Middle frontal gyrus (tissue), 1 donor: ENCODE measurements around the gene SDK1.

ENCODE experiments used
- DNase-seq: peaks from one replicate; pipeline ENCODE4 v3.0.0-alpha.2; 2015; ENCODE audit warnings: low spot score; ENCODE audit errors: extremely low spot score

Gene SDK1

DNA sequence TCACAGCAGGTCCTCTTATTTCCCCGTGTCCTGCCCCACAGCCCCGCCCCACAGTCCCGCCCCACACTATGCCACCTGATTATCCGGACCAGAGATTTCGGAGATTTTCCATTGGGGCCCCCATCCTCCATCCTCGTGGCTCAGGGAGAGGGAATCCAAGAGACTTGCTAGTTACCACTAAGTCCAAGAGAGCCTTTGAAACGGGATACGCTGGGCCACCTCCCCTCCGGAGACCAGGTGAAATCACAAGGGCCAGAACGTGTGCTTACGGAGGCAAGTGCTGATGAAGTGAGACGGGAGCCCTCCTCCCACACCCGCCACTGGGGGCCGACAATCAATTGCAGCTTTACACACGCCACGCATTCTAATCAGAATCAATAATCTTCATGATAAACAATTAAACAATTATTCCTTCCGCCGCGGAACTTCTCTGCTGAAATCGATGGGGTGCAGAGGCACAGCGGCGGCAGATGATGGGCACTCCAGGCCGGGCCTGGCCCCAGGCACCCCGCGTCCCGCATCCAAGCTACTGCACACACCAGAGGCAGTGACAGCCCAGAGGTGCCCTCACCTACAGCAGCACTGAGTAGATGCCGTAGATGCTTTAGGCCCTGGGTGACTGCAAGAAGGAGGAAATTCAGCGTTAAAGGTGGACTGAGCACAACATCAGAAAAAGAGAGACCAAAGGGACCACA is 847.0 kb downstream of the SDK1 start:
- no peak for DNase-seq

DNA sequence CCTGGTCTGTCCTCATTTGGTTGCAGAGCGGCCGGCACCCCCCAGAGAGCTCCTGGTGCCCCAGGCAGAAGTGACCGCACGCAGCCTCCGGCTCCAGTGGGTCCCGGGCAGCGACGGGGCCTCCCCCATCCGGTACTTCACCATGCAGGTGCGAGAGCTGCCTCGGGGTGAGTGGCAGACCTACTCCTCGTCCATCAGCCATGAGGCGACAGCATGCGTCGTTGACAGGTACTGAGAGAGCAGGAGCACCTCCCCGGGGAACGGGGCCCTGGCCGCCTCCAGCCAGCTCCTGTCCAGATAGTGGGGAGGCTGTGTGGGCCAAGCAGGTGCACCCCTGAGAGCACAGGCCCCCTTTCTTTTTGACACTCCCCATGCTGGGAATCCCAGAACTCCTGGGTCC is 848.2 kb downstream of the SDK1 start:
- no peak for DNase-seq

DNA sequence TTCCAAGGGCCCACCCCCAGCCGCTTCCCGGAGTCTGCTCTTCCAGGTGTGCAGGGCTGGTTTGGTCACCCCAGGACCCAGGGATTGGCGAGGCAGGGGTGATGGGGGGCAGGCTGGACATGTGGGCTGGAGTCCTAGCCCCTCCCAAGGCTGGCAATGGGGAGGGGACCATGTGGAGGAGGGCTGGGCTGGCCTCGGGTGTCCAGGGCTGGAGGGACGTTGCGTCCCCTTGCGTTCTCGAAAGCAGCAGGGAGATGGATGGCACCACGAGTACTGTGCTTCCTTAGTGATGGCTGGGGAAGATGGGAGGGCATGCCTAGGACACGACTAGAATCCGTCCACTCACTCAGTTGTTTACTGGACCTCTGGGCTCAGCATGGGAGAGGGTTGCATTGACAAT is 848.6 kb downstream of the SDK1 start:
- DNase-seq = no peak

DNA sequence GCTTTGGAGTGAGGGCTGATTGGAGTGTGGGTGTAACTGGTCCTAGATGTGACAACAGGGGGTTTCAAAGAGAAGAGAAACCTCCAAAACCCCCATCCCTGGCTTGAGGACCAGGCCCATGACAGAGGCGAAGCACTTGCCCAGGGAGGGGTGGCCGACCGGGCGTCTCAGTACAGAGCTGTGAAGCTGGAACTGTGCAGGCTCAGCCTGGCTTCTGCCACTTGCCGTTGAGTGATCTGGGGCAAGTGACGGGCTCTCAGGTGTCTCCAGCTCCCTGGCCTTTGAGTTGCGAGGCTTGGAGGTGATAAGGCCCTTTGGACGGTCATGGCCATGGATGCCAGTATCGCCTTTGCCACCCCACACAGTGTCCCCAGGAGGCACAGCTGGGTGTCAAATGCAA is 849.7 kb downstream of the SDK1 start:
- no peak for DNase-seq

DNA sequence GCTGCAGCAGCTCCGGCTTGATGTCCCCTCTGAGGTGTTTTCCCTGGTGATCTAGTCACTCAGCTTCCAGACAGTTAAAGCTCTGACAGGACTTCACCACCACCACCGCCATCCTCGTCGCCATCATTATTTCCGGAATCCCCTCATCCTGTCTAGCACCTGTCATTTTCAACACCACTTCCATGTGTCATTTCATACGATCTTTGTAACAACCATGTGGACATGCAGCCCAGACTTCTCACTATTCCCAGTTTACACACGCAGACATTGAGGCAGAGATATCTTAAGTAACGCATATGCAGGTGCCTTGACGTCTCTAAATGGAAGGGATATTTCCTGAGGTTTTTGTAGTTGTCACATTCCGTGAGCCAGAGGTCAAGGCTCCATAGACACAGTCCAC is 850.5 kb downstream of the SDK1 start:
- no peak for DNase-seq

DNA sequence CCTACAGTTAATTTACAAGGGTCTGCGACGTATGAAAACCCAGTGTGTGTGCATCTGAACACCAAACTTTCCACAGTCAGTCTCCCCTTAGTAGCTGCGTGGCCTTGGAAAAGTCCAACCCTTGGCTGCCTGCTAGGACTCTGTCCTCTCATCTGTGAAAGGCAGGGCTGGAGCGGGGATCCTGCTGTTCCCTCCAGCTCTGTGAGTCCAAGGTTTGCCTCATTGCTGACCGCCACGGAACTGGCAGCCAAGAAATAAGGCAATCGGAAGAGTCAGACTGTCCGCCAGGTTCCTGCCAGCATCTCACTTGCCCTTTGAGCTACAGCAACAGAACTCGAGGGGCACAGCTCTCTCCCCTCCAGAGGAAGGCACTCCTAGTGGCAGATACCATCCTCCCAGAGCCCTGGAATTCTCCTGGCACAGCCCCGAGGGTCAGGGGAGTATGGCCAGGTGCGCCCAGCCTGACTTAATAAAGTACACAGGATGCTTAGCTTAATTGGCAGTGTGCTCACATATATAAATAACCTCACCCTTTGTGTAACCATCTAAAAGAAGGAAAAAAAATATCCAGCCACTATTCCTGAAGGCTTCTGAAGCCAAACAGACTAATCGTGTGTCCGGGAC is 851.0 kb downstream of the SDK1 start:
- DNase-seq = no peak

DNA sequence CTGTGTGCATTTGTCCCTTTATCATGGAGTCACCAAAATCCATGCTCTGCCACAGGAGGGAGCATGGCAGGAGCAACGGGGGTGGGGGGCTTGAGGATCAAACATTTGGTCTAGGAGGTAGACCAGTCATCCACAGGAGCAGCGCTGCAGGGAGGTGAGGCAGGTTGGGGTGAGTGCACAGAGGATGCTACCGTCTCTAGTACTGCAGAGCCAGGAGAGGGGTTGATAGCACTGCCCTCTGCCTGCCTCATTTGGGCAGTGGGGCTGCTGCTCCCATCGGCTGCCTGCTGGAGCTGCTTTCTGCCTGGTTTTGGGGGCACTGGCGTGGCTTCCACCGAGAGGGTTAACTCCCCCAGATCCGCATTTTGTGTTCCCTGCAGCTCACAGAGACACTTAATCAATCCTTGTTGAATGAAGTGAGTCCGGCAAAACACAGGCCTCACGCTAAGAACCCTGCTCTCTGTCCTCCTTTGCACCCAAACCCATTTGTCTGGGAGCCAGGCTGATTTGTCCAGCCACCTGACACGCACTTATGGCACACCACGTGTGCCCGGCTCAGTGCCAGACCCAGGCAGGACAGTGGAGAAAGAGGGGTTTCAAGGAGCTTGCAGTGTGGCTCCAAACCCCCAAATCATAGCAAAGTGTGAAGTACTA is 854.0 kb downstream of the SDK1 start:
- DNase-seq = no peak

DNA sequence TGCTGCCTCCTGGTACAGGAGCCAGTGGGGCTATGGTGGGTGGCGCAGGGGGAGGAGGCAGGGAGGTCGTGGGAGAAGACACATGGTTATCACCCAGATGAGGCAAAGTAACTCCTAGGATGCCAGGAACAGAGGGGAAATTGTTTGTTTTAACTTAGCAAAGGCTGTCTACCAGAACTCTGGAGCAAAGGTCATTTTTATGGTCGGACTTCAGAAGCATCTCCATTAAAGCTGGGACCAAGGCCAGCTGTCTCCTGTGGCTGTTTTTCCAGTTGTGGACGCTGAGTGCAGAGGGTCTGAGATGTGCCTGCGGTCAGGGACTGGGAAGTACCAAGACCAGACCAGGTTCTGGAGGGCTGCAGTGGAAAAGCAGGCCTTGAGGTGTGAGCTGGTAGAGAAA is 855.1 kb downstream of the SDK1 start:
- DNase-seq = no peak

DNA sequence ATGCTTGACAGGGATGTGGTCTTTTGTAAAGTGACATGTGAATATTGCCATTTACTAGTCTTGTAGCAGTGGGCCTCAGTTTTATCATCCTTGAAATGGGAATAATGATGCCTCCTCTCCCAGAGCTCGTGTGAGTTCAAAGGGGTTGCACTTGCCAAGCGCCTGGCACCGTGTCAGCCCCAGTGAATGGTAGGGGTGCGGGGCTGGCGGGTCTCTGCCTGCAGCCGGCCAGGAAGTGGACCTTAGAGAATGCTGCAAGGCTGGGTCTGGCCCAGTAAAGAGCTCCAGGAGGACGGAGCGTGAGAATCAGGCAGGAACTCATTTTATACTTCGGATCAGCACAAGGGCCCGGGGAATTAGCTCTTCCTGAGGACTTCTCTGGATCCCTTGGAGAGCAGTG is 856.6 kb downstream of the SDK1 start:
- DNase-seq = no peak

DNA sequence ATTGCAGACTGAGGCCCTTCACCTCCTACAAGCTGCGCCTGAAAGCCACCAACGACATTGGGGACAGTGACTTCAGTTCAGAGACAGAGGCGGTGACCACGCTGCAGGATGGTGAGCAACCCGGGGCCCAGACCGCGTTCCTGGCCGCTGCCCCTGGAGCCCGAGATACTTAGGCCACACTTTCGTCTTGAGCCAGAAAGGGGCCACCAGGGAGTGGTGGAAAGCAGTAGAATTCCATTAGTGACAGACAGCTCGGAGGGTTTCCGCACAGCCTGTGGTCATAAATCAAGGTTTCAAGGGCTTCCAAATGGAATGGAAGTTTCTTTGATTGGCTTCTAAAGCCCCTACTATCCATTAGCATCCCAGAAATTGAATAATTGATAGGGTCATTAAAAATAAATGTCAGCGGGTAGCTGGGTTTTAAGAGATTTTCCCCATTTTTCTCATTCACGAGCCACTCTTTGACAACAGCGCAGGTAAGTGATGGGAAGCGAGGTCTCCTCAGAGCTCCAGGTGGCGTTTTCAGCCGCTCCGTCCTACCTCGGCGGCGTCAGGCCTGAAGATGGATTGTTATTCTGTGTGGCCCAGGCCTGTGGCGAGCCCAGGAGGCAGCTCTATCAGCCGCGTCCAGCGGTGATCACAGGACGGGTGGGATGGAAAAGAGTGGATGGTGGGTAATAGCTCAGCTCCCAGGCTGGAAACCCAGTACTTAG is 857.5 kb downstream of the SDK1 start:
- no peak for DNase-seq

DNA sequence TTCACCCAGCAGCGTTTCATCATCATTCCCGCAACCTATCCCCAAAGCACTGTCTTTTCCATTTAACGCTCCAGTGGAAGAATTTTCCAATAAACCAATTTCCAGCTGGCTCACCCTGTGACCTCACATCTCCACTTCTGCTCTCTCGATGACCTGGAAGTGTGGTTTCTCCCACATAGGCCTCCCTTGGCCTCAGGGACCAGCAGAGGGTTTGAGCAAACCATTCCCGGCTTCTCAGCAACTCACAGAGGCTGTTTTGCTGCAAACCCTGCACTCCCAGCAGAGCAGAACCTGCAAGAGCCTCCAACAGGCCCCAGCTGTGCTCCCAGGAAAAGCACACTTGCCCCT is 858.1 kb downstream of the SDK1 start:
- DNase-seq = no peak

DNA sequence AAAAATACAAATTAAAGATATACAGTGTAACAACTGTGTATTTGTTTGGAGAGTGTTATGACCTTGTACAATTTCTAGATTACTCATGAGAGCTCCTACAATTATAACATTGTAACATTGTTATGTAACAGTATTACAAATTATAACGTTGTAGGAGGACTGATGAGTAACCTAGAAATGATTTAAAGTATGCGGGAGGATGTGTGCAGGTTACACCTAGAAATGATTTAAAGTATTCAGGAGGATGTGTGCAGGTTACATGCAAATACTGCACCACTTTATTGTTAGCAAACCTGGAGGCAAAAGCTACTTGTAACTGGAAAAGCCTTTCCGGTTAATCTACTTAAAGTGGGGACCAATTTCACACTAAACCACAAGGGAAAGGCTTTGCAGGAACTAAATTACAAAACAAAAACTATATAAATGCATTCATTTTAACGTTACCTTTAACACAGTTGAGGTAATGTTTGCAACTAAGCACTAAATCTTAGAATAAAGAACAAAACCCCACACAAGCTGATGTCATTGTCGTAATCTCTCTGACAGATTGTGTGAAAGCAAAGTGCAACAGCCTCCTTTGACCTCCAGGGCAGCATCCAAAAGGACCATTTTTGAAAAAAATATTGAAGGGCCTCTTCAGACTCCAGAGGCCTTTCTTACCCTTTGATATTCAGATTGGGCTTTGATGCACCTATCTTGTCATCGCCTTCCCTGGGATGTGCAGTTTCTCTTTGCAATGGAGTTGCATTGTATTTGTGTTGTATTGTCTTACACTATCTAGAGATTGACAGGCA is 858.9 kb downstream of the SDK1 start:
- no peak for DNase-seq

DNA sequence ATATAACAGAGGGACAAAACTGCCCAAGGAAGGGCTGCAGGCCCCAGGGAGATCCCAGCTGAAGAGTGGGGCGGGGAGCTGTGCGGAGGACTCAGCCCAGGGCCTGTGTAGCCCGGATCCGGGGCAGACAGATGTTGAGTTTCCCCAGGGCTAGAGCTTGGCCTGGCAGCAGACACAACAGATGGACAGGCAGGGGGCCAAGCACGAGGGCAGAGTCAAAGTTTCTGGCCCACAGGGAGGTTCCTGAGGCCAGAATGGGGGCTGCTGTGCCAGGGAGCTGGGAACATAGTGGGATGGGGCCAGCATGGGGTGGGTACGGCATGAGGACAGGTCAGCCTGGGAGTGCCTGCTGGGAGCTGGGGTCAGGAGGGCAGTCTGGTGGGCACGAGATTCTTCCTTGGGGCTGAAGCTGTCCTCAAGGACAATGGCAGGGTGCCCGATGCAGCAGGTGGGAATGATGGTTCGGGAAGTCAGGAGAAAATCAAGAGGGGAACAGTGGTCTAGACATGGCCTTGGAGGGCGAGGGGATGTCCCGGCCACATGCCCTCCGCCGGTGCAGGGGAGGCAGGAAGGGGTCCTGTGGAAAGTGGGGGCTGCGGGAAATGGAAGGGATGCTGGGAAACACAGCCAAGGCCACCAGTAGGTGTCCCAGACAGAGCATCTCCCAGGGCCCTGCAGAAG is 862.0 kb downstream of the SDK1 start:
- DNase-seq = no peak

DNA sequence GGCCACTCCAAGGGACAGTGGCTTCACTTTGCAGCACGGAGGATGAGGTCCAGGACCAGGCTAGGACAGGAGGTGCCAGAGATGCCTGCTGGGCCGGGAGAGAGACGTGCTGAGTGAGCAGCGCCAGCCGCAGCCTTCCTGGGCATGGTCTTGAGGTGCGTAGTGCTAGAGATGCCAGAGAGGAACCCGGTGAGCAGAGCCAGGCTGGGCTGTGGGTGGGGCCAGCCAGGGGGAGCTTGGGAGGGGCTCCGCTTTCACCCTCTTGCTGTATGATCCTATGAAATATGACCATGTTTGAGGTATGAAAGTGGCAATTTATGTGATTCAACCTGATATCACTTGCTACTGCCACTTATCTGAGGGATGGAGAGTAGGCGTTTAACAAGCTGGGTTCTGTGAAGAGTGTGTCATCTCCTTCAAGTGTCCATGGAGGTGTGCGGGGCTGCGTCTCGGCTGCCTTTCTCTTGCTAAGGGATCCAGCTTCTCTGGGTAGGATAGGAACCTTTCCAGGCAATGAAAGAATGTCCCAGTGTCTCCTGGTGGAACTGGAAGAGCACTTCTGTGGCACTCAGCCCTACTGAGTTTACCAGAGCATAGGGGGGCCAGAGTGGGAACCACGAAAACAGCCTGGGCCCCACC is 862.6 kb downstream of the SDK1 start:
- DNase-seq = no peak

DNA sequence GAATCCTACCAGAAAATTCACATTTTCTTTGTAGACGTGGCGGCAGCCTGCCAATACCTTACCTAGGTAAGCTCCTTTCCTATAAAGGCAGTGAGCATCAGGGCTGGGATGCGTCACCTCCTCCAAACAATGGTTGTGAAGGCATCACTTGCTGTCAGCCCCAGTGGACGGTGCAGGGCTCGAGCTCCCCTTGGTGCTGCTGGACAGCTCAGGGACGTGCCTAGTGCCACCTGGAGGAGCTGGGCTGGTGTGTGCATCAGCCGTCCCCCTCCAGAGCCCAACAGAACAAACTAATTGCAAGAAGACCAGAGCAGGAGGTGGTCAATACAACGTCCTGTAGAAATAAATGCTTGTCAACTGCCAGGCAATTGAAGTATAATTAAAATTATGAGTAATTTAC is 863.5 kb downstream of the SDK1 start:
- DNase-seq = no peak

DNA sequence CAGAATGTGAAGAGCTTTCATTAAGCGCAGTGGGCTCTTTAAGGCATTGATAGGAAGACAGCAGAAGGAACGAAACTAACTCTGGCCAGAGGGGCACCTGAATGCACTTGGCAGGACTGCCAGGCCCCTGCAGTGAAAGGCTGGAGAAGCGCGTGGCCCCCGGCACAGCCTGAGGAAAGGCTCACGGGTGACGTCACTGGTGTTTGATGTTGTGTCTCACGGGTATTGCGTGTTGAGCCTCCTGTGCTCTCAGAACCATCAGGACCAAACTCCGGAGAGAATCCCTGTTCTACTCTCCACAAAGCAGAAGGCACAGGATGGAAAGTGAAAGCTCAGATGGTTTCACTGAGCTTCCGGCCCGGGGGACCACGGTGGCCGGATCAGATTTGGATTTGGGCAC is 865.3 kb downstream of the SDK1 start:
- DNase-seq = no peak

DNA sequence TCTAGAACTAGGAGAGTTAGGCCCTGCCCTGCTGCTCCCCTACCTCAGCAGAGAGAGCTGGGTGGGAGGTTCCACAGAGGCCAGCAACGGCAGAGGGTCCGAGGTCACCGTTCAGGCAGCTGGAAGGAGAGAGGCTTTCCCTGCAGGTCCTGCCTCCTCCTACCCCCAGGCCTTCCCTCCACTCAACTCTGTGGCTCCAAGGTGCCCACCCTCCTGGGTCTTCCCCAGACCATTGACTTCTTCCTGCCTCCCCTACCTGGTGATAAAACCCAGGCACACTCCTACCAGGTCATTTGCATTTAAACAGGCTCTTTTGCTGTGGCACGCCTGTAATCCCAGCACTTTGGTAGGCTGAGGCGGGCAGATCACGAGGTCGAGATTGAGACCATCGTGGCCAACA is 865.8 kb downstream of the SDK1 start:
- DNase-seq = no peak

DNA sequence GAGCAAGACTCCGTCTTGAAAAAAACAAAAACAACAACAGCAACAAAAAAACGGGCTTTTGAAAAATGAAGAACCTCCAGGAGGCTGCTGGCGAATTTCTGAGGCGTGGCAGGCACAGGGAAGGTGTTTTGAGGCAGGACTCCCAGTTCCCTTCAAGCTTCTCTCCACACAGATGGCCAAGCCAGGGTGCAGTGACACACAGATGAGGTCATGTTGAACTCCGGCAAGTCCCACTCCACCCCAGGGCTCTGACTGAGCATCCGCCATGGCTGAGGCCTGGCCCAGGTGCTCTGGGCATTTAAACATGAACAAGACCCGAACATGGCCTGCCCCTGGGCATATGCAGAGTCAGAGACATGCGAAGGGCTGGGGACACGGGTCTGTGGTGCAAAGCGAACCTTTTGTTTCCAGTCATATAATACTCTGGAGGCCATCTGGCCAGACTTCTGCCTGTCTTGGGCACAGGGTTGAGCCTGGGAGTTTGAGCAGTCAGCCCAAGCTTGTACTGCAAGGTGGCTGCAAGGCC is 866.4 kb downstream of the SDK1 start:
- no peak for DNase-seq

DNA sequence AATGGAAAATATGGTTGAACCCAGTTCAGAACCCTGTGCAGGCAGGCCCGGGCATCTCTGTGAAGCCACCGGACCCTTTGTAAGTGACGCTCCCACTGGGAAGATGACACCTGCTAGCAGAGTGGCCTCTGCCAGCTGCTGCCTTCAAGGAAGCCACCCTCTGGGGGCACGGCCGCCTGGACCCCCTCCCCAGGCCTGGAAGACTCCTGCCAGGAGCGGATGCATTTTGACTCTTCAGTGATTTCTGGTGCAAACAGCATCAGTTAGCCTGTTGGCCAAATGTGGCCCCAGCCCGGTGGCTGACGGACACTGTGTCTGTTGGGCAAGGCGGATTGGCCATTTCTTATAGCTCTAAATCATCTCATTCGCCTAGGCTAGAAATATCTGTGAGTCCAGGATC is 867.0 kb downstream of the SDK1 start:
- DNase-seq = no peak

DNA sequence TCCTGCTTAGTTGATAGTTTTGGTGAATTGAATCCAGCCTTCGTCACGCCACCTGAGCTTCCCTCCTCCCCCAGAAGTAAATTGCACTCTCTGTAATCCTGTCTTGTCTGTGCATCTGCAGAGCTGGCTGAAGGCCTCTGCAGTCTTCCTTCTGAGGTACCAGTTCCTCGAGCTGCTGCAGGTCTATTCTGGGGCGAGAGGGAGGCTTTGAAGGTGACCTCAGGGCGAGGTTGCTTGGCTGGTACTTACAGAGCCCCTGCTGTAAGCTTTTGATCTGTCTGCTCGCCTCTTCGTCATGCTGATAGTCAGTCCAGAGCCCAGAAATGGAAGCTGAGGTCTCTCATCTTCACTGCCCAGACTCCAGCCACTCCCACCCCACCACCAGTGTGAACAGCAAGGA is 867.5 kb downstream of the SDK1 start:
- DNase-seq = no peak
